Left ventricle myocardium superior (tissue), 1 donor: Measurements from ENCODE around the gene JMJD8. TPM values are rescaled to one million over a fixed set of nuclear protein-coding genes. Genes with fewer than 3 reads are reported as not detected.
"Not testable (repeated sequence)": the region's sequence is repeated elsewhere in the genome, so short reads cannot be mapped to it uniquely, and the experiment has no call there.

Experiments used
- ATAC-seq: fragments of 200-7000 bp; cut with Tn5 transposase; one replicate; pipeline ENCODE4 v1.9.1; 2020; ENCODE audit warnings: mild to moderate bottlenecking, moderate library complexity
- DNase-seq: peaks from one replicate; pipeline ENCODE4 v3.0.0-alpha.2; 2020
- intact Hi-C: fragments of 100-400 bp; cut with micrococcal nuclease; formaldehyde crosslinking; loops from one replicate; pipeline ENCODE4 v1.11.0; 2022
- total RNA-seq: library from RNA; stranded (reverse); fragmentation: NEBNext Ultra II Directional; extraction: Animal tissue kit (Norgen Biotek cat#: 25700); gene quantifications from one replicate; pipeline ENCODE4 v1.2.1, GENCODE V29; 2021
- donor health status: DM: no; HTN: yes; CAD: no; lungs with severe emphysema.

Gene JMJD8
- total RNA-seq, 1 donor from 2014 or later, result 49.0 TPM

DNA sequence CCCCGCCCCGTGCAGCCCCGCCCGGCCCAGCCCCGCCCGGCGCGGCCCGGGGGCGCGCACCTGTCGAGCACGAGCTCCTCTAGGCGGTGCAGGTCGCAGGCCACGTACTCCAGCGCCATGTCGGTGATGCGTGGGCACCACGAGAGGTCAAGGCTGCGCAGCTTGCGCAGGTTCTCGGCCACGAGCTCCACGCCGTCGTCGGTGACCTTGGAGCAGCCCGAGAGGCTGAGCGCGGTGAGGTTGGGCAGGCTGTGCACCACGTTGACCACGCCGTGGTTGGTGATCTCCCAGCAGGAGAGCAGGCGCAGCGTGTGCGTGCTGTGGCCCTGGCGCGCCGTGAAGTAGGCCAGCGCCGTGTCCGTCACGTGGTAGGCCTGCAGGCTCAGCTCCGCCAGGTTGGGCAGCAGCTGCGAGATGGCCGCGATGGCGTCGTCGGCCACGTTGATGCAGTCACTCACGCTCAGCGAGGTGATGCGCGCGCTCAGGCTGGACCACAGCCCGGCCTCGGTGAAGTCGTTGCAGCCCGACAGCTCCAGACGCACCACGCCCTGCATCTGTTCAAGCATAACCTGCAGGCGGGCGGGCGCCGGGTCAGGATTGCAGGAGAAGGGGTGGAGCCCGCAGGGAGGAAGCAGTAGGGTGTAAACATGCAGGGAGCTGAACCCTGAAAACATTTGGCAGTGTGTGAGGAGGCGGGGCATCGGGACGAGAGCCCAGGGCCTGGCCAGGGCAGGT, 11.4 kb upstream of the JMJD8 start:
- no peak for ATAC-seq
- no peak for DNase-seq
- intact Hi-C loops, result no loop called here

DNA sequence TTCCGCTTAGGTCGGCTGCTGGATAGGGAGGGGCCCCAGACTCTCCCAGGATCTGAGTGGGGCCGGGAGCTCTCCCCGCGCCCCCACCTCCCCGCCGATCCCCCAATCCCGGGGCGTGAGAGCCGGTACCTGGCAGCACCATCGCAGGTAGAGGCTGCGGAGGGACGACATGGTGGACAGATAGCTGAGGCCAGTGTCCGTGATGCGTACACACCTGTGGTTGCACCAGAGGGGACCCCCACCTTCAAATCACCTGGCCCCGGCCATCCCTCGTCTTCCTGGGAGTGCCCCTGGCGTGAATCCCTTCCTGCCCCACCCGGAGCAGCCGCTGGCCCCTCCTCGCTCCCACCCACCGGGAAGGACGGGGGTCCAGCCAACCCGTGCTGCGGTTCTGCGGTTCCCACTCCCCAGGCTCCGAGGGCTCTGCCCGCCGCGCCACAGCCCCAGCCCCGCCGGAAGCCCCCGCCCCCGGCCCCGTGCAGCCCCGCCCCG, 10.8 kb upstream of the JMJD8 start:
- intact Hi-C loops, result no loop called here
- no peak for ATAC-seq
- DNase-seq, result no peak

DNA sequence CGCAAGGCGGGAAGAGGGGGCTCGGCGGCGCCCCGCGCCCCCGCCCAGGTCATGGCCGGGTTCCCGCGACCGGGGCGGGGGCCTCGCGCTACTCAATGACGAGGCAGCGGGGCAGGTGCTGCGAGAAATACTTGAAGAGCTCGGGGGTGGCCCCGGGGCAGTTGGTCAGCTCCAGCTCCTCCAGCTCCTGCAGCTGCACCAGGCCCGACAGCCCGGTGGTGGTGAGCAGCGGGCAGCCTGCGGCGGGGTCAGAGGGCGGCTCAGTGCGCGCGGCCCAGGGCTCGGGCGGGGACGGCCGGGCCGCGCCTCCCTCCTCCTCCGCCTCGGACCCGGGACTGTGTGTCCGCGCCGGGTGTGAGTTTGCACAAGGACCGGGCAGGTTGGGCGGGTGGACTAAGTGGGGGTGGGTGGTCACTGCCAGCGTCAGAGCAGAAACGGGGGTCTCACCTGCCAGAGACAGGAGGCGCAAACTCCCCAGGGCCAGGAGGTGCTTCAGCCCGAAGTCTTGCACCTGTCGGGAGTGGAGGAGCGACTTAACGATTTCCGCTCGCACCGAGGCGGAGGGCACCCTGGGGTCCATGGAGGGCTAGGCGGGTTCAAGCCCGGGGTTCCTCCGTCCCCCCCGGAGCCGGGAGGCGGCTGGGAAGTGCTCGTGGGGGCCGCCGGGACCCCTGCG, 10.2 kb upstream of the JMJD8 start:
- ATAC-seq (no peak), DNase-seq (no peak)
- intact Hi-C loops, result no loop called here

DNA sequence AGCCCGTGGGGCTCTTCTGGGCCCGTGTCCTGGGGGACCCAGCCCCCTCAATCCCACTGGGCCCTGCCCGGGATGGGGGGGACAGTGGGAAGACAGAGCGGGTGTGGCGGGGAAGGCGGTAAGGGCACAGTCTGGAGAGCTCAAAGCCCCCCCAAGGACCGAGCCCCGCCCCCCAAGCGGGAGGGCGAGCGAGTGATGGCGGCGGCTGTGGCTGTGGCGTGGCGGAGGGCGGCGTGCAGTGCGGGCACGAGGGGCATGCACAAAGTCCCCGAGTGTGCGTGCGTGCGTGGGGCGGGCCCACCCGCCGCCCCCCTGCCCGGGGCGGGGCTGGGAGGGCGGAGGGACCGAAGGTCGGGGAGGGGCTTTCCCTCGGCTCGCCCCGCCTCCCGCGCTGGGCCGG, 9.6 kb upstream of the JMJD8 start:
- no peak for DNase-seq
- no peak for ATAC-seq
- intact Hi-C loops, result no loop called here

DNA sequence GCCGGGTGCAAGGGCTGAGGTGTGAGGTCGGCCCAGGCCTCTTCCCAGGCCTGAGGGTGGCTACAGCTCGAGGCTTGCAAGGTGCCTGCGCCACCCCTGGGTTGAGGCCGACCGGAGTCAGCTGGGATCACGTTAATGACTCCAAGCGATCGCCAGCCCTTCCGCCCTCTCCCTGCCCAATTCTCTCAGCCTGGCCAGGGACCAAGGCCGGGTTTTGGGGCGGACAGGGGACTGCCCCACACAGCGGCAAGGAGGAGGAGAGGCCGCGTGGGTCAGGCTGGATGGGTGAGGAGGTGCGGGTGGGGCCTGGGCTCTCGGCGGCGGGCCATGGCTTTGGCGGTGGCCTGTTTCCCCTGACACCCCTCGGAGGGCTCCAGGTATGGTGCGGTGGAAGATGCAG, 9.2 kb upstream of the JMJD8 start:
- no peak for ATAC-seq
- intact Hi-C loops, result no loop called here
- DNase-seq, result no peak

DNA sequence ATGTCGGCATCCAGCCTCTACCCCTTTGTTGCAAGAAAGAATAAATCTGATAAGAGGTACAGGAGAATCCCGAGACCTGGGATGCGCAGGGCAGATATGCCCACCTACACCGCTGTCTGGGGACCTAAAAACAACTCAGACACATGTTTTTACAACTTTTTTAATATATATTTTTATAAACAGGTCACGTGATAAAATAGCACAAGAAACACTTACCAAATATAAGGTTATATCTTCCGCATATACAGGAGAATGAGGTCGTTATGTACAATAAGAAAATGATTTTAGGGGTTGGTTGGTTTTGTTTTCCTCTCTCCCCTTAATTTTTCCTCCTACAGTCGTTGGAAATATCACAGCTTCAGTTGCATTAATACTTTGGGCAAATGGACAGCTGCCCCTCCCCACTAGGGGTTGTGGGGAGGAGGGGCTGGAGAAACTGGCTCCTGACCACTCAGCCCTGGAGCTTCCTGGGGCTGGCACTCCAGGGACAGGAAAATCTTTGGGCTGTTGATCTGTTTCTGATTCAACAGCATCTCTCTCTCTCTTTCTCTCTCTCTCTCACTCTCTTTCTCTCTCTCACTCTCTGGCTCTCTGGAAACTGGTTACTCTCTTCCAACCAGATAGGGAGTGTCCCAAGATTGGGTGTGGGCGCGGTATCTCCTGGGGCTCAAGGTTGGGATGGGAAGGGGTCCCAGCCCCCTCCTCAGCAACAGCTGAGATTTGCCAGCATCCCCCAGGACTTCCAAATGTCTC, 8.4 kb upstream of the JMJD8 start:
- ATAC-seq (no peak), DNase-seq (no peak)
- intact Hi-C loops, result no loop called here

DNA sequence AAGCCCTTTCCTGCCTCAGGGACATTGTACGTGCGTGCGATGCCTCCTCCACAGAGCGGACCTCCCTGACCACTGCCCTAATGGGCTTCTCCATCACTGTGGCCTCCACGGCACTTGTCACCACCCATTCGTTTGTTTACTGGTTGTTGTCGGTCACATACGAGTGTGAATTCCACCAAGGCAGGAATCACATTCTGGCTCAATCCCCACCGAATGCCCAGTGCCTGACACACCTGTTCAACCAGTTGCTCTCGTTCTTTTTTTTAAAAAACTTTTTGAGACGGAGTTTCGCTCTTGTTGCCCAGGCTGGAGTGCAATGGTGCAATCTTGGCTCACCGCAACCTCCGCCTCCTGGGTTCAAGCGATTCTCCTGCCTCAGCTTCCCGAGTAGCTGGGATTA, 7.1 kb upstream of the JMJD8 start:
- ATAC-seq, intact Hi-C loops, DNase-seq: not testable (repeated sequence)

DNA sequence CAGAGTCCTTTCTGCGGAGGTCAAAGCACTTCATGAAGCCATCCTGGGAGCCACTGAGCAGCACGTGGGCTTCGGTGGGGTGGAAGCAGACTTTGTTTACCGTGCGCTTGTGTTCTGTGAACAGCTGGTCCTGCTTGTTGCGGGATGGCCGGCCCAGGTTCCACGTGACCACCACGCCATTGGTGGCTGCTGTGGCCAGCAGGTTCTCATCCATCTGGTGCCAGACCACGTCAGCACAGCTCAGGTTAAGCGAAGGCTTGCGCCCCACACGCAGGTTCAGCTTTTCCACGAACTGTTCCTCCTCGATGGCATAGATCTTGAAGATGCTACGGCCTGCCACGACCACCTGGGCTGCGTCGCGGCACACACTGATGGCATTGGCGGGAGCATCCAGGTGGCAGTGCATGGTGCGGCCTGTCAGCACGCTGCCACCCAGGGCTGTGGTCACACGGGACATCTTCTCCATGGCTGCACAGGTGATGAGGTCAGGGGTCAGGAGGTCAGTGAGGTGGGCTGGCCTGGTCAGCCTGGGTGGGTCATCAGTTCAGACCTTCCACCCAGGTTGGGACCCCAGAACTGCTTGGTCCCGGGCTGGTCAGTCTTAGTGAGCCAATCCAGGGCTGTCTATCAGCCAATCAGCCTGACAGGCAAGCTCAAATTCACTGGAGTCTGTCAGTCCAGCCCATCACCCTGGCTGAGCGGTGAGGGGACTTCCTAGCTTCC, 5.2 kb upstream of the JMJD8 start:
- DNase-seq, result no peak
- no peak for ATAC-seq
- intact Hi-C loops, result no loop called here

DNA sequence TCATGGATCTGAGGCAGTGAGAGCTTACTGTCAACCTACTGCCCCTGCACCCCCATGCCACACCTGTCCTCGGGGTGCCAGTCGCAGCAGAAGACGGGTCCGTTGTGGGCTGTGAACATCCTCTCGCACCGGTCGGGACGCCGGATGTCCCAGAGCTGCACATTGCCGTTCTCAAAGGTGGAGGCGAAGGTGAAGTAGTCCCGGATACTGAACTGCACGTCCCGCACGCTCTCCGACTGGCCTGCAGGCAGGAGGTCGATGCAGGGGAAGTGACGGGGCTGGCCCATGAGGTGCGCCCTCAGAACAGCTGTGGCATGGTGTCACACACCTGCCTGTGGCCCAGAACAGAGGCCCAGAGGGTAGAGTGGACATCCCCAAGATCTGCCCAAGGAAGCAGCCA, 3.4 kb upstream of the JMJD8 start:
- no peak for ATAC-seq
- intact Hi-C loops, result no loop called here
- DNase-seq, result no peak

DNA sequence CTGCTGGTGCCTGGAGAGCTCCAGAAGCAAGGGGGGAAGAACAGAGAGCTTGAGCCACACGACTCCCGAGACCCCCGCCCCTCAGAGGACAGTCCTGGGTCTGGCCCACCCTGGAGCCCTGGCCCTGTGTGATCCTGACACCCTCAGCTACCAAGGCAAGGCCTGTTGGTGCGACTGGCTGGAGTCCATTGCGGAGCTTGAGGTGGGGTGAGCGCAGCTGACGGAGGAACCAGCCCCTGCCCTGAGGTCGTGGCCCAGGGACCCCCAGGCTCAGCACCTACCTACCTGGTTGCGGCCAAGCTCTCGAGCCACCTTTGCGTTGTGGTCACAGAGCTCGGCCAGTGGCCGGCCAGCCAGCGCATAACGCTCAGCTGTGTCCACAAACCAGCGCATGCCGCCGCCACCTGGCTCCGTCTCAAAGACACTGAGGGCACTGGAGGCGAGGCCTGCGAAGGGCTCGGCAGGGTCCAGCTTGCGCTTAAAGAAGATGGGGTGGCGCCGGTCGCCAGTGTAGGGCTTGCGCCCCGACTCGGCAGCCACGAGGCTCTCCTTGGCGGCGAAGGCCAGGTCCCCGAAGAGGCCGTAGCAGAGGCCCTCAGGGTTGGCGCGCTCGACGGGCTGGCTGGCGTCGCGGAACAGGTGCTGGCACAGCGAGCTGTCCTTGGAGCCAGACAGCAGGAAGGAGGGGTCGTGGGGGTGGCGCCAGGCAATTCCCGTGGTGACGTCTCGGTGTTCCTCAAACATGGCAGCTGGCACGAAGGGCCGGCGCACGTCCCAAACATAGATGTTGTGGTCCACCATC, 2.5 kb upstream of the JMJD8 start:
- intact Hi-C loops, result no loop called here
- DNase-seq, result no peak
- no peak for ATAC-seq

DNA sequence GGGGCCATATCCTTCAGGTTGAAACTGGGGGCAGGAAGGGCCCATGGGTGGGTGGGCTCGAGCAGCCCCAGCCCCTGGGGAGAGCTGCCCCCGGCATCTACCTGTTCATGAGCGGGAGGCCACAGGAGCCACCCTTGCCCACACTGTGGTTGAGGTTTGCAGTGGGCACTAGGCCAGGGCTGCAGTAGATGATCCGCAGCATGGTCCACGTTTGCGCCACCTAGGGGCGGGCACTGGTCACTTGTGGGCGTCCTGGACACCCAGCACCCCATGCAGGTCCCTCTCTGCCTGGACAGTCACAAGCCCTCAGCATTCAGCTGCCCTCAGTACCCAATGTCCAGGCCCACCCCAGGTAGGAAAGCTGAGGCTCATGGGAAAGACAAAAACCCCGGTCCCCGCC, 1.8 kb upstream of the JMJD8 start:
- ATAC-seq (no peak), DNase-seq (peak; percentile 60)
- intact Hi-C loops, result no loop called here

DNA sequence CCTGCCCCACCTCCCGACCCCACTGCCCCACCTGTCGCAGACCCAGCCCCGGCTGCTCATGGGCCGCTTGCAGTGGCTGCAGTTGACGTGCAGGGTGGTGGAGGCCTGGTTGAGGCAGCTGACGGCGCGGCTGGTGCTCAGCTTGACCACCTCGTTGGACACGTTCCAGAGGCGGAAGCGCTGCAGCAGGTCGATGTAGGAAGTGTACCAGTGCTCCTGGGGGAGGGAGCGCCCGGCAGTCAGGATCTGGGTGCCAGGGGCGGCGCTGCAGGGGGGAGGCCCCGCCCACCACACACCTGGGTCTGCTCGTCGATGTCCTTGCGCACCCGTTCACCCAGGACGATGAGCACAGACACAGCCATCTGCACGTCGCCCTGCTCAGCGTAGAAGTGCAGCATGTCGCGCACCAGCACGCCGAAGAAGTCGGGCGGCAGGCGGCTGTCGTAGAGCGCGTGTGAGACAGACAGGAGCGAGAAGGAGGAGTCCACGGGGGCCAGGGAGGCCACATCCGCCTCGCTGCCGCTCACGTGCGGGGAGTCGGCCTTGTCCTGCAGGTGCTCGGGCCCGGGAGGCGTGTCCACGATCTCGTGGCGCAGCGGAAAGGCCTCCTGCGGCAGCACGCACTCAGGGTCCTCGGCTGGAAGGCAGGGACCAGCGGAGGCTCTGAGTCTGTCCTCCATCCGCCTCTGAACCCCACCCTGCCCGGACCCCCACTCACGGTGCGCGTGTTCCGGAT, 995 bp upstream of the JMJD8 start:
- ATAC-seq (no peak), DNase-seq (peak; percentile 53)
- intact Hi-C loops, result no loop called here

DNA sequence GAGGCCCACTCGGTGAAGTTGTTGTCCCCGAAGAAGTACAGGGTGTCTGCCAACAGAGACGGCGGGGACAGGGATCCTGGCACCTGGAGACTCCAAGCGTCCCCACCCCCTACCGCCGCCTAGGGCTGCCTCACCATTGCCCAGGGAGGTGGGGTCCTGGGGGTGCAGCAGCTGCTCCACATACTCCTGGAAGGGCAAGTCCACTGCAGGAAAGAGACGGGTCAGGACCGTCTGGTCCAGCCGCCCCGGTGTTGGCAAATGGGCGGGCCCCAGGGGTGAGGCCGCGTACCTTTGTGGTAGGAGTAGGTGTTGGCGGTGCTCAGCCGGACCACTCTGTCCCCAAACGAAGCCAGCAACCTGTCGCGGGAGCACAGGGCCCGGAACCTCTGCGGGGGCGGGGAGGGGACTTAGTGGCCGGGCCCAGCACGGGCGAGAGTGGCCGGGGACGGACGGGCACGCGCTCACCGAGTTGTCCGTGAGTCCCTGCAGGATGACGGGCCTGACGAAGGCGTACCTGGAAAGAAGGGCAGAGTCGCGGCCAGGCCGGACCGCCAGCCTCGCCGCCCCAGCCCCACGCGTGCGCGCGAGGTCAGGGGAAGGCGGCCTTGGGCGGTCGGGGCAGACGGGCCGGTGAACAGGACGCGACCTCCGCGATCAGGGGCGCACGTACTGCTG, 601 bp downstream of the JMJD8 start:
- no peak for ATAC-seq
- intact Hi-C loops, result no loop called here
- no peak for DNase-seq

DNA sequence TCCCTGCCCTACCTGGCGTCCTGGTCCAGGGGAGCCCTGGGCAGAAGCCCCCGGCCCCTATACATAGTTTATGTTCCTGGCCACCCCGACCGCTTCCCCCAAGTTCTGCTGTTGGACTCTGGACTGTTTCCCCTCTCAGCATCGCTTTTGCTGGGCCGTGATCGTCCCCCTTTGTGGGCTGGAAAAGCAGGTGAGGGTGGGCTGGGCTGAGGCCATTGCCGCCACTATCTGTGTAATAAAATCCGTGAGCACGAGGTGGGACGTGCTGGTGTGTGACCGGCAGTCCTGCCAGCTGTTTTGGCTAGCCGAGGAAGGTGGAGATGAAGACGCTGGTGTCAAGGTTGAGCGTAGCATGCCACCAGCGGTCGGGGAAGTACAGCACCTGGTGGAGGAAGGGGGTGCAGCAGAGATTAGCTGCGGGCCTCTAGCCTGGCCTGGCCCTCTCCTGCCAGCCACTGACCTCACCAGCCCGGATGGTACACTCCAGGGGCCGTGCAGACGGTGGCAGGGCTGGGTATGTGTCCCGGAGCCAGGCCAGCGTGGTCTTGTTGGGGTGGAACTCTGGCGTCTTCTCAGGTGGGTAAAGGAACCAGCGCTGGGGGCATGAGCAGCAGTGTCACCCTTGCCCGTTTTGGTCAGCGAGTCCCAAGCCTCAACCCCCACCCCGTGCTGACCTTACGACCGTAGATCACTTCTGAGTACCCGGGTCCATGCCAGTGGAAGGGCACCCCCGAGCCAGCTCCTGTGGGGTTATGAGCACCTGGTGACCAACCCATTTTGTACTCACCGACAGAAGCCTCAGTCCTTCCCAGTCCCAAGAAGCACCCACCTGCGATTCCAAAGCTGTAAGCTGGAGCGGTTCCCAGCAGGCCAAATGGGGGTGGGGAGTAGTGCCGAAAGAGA, 1.4 kb downstream of the JMJD8 start:
- DNase-seq (no peak), ATAC-seq (no peak)
- intact Hi-C loops, result no loop called here

DNA sequence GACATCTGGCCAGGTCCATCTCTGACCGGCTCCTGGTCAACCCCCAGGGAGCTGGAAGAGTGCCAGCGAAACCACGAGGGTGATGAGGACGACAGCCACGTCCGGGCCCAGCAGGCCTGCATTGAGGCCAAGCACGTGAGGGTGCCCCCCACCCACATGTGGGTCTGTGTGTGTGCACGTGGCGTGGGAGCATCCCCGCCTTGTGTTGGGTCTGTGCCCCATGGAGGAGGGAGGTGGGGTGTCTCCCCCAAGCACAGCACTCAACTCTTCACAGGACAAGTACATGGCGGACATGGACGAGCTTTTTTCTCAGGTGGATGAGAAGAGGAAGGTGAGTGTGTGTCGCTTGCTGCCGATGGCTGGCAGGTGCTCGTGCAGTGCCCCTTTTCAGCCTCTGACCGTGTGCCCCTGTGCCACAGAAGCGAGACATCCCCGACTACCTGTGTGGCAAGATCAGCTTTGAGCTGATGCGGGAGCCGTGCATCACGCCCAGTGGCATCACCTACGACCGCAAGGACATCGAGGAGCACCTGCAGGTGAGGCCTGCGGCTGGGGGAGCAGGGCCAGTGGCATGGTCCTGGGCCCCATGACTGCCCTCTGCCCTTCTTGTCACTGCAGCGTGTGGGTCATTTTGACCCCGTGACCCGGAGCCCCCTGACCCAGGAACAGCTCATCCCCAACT, 2.2 kb downstream of the JMJD8 start:
- peak; percentile 62 for DNase-seq
- ATAC-seq, result no peak
- intact Hi-C loops, result no loop called here
